Daoy (cell line): ENCODE measurements around the gene ZCCHC7. TPM values are rescaled to one million over a fixed set of nuclear protein-coding genes. Genes with fewer than 3 reads are reported as not detected.
"Not testable (repeated sequence)": the region's sequence is repeated elsewhere in the genome, so short reads cannot be mapped to it uniquely, and the experiment has no call there.

Experiments
- DNase-seq: peaks from one replicate; pipeline ENCODE4 v3.0.0-alpha.2; 2015; ENCODE audit warnings: low read depth
- total RNA-seq: library from RNA; depleted of rRNA; stranded (reverse); fragments of >200 nt; shearing (Covaris generic); gene quantifications from 2 replicates; pipeline ENCODE4 v1.2.3, GENCODE V29; 2014; rRNA removed

Gene ZCCHC7
- 15.9 and 21.7 TPM in 2 replicates for total RNA-seq

GRCh38 chr9:37119907-37120842 lies at the start of gene ZCCHC7:
TSS of gene ZCCHC7 (plus strand) at chr9:37120574.
- peak; percentile 99 for DNase-seq

GRCh38 chr9:37074790-37075189 lies 45.6 kb upstream of the ZCCHC7 start:
- DNase-seq, result not testable (repeated sequence)

- peak; percentile 98 for DNase-seq
These were observed 40.8 kb upstream of the ZCCHC7 start for GRCh38 chr9:37079370-37080164.

- DNase-seq, result not testable (repeated sequence)
These were observed 40.2 kb upstream of the ZCCHC7 start for GRCh38 chr9:37080165-37080628.

GRCh38 chr9:37081507-37081906 lies 38.9 kb upstream of the ZCCHC7 start:
- not testable (repeated sequence) for DNase-seq

- DNase-seq, result peak; percentile 18
These were observed 38.1 kb upstream of the ZCCHC7 start for GRCh38 chr9:37082214-37082765.

GRCh38 chr9:37083654-37084053 lies 36.7 kb upstream of the ZCCHC7 start:
- no peak for DNase-seq

GRCh38 chr9:37085233-37085632 lies 35.1 kb upstream of the ZCCHC7 start:
- DNase-seq, result no peak

GRCh38 chr9:37092714-37093295 lies 27.6 kb upstream of the ZCCHC7 start:
- DNase-seq, result not testable (repeated sequence)

- DNase-seq, result no peak
These were observed 25.6 kb upstream of the ZCCHC7 start for GRCh38 chr9:37094751-37095150.

- DNase-seq, result no peak
These were observed 23.7 kb upstream of the ZCCHC7 start for GRCh38 chr9:37096628-37097027.

- DNase-seq, result no peak
These were observed 23.1 kb upstream of the ZCCHC7 start for GRCh38 chr9:37097294-37097693.

GRCh38 chr9:37100327-37100726 lies 20.0 kb upstream of the ZCCHC7 start:
- peak; percentile 15 for DNase-seq

- no peak for DNase-seq
These were observed 19.6 kb upstream of the ZCCHC7 start for GRCh38 chr9:37100741-37101140.

GRCh38 chr9:37102486-37102885 lies 17.9 kb upstream of the ZCCHC7 start:
- no peak for DNase-seq

GRCh38 chr9:37104183-37104889 lies 16.0 kb upstream of the ZCCHC7 start:
- DNase-seq, result peak; percentile 72

- DNase-seq, result no peak
These were observed 15.1 kb upstream of the ZCCHC7 start for GRCh38 chr9:37105234-37105633.

GRCh38 chr9:37107701-37108100 lies 12.7 kb upstream of the ZCCHC7 start:
- DNase-seq, result no peak

- DNase-seq, result not testable (repeated sequence)
These were observed 5.9 kb upstream of the ZCCHC7 start for GRCh38 chr9:37114442-37114841.

GRCh38 chr9:37117956-37118355 lies 2.4 kb upstream of the ZCCHC7 start:
- no peak for DNase-seq

- no peak for DNase-seq
These were observed 1.0 kb upstream of the ZCCHC7 start for GRCh38 chr9:37119360-37119759.
